MM.1S (cell line): Measurements from ENCODE around the gene ZP2.
"Not testable (repeated sequence)": the region's sequence is repeated elsewhere in the genome, so short reads cannot be mapped to it uniquely, and the experiment has no call there.

Experiments
- DNase-seq: peaks from one replicate; pipeline ENCODE4 v3.0.0-alpha.2; 2015
- H2AFZ ChIP-seq: fragments of 300-600 bp; sonication (generic); 2 replicates; pipeline ENCODE4 v1.6.0; 2016; ENCODE audit warnings: antibody characterized with exemption, low read length
- H3F3A ChIP-seq: fragments of 300-600 bp; sonication (generic); 2 replicates; pipeline ENCODE4 v1.6.1; 2016; ENCODE audit warnings: mild to moderate bottlenecking, antibody characterized with exemption, low read length, moderate library complexity, mixed read lengths; ENCODE audit not compliant: insufficient read depth
- H3K27ac ChIP-seq: fragments of 300-600 bp; sonication (generic); 2 replicates; pipeline ENCODE4 v1.5.1; 2016; ENCODE audit warnings: mild to moderate bottlenecking, low read length
- H3K27me3 ChIP-seq: fragments of 300-600 bp; sonication (generic); replicated peaks from 2 replicates; pipeline ENCODE4 v1.6.0; 2016; ENCODE audit warnings: low read length; ENCODE audit not compliant: insufficient read depth
- H3K36me3 ChIP-seq: fragments of 300-600 bp; sonication (generic); replicated peaks from 2 replicates; pipeline ENCODE4 v1.6.1; 2016; ENCODE audit warnings: mild to moderate bottlenecking, low read length, mixed read lengths; ENCODE audit not compliant: insufficient read depth
- H3K4me1 ChIP-seq: fragments of 300-600 bp; sonication (generic); 2 replicates; pipeline ENCODE4 v1.6.1; 2016; ENCODE audit warnings: low read length, mixed read lengths
- H3K4me2 ChIP-seq: fragments of 300-600 bp; sonication (generic); 2 replicates; pipeline ENCODE4 v1.6.0; 2016; ENCODE audit warnings: low read depth, low read length
- H3K4me3 ChIP-seq: fragments of 300-600 bp; sonication (generic); 2 replicates; pipeline ENCODE4 v1.5.1; 2016; ENCODE audit warnings: low read length, mixed read lengths
- H3K79me2 ChIP-seq: fragments of 300-600 bp; sonication (generic); 2 replicates; pipeline ENCODE4 v1.6.1; 2016; ENCODE audit warnings: mixed run types, low read length, mixed read lengths
- H3K9ac ChIP-seq: fragments of 300-600 bp; sonication (generic); 2 replicates; pipeline ENCODE4 v1.6.1; 2016; ENCODE audit warnings: low read length, mixed read lengths
- H3K9me2 ChIP-seq: fragments of 300-600 bp; sonication (generic); replicated peaks from 2 replicates; pipeline ENCODE4 v1.6.1; 2016; ENCODE audit warnings: mild to moderate bottlenecking, low read length, mixed read lengths; ENCODE audit not compliant: insufficient read depth
- H3K9me3 ChIP-seq: fragments of 300-600 bp; sonication (generic); replicated peaks from 2 replicates; pipeline ENCODE4 v1.6.1; 2016; ENCODE audit warnings: mild to moderate bottlenecking, low read length, mixed read lengths; ENCODE audit not compliant: insufficient read depth
- H4K20me1 ChIP-seq: fragments of 300-600 bp; sonication (generic); 2 replicates; pipeline ENCODE4 v1.6.1; 2016; ENCODE audit warnings: mild to moderate bottlenecking, low read length, moderate library complexity, mixed read lengths; ENCODE audit not compliant: insufficient read depth
- CTCF ChIP-seq: fragments of 300-600 bp; sonication (generic); IDR thresholded peaks from 2 replicates; pipeline ENCODE4 v1.5.1; 2016; ENCODE audit warnings: antibody characterized with exemption, low read length, mixed read lengths
- EZH2phosphoT487 ChIP-seq: fragments of 300-600 bp; sonication (generic); IDR thresholded peaks from 2 replicates; pipeline ENCODE4 v1.6.1; 2018; ENCODE audit warnings: antibody characterized with exemption, low read length

The ZP2 gene

DNA sequence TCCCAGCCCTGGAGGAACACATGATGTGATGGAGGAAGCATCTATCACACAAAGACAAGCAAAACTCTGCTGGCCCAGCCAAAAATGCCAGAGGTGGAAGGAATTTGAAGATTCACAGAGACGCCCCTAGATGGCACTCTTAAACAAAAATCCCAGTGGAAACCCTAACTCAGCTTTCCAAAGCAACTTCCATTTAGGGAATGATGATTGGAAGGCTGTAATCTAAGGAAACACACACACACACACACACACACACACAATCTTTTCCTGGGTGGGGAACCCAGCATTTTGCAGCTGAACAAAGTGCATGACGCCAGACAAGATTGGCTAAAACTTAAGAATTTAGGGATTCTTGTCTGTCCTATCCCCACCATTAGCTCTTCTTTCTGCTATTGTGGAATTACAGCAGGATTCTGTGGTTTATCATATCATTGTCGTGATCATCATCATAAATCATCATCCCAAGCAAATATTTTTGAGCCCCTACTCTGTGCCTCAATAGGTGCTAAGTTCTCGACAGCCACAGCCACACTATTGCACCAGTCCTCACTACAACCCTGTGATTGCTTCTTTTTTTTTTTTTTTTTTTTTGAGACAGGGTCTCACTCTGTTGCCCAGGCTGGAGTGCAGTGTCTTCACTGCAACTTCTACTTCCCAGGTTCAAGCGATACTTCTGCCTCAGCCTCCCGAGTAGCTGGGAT, 54.5 kb downstream of the ZP2 start:
- TF ChIP-seq EZH2phosphoT487 (no peak), CTCF (peak; percentile 64)
- no peak overlapping the region for H3K27ac ChIP-seq
- no peaks in the 10 kb centered on the region for H3F3A ChIP-seq
- no peak overlapping the region for H3K4me3 ChIP-seq
- peaks cover 8% of the 10 kb centered on the region for H3K4me1 ChIP-seq
- H3K27me3 ChIP-seq: no peaks in the 10 kb centered on the region
- DNase-seq: peak; percentile 21
- no peak overlapping the region for H3K9ac ChIP-seq
- no peak overlapping the region for H3K4me2 ChIP-seq
- no peaks in the 10 kb centered on the region for H3K9me3 ChIP-seq
- H4K20me1 ChIP-seq: no peaks in the 10 kb centered on the region
- H3K9me2 ChIP-seq: no peaks in the 10 kb centered on the region
- no peaks in the 10 kb centered on the region for H3K79me2 ChIP-seq
- H3K36me3 ChIP-seq: no peaks in the 10 kb centered on the region
- no peak overlapping the region for H2AFZ ChIP-seq

DNA sequence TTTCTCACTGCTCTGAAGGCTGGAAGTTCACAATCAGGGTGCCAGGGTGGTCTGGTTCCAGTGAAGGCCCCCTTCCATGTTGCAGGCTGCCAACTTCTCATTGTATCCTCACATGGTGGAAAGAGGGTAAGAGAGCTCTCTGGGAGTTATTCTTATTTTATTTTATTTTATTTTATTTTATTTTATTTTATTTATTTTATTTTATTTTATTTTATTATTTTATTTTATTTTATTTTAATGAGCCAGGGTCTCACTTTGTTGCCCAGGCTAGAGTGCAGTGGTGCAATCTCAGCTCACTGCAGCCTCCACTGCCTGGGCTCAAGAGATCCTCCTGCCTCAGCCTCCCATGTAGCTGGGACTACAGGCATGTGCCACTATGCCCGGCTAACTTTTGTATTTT, 55.4 kb downstream of the ZP2 start:
- H3K9ac ChIP-seq, H3K4me3 ChIP-seq, H3K9me3 ChIP-seq, H3K27me3 ChIP-seq, H3K27ac ChIP-seq, H3K79me2 ChIP-seq, H4K20me1 ChIP-seq, DNase-seq, H3K9me2 ChIP-seq, H2AFZ ChIP-seq, H3K4me1 ChIP-seq, H3K4me2 ChIP-seq, H3K36me3 ChIP-seq, H3F3A ChIP-seq: not testable (repeated sequence)

- not testable (repeated sequence) for H3K79me2 ChIP-seq, H3K9me3 ChIP-seq, H3K27me3 ChIP-seq, H3K9ac ChIP-seq, H3F3A ChIP-seq, H3K4me3 ChIP-seq, H3K9me2 ChIP-seq, H3K4me1 ChIP-seq, H3K4me2 ChIP-seq, H2AFZ ChIP-seq, H3K27ac ChIP-seq, DNase-seq, H3K36me3 ChIP-seq, H4K20me1 ChIP-seq
Measured at GRCh38 chr16:21153124-21153729, 58.1 kb downstream of the ZP2 start.

- H3K9me3 ChIP-seq, H3K4me2 ChIP-seq, H3K27ac ChIP-seq, H3K9me2 ChIP-seq, H3K9ac ChIP-seq, H4K20me1 ChIP-seq, H2AFZ ChIP-seq, H3K4me3 ChIP-seq, DNase-seq, H3F3A ChIP-seq, H3K4me1 ChIP-seq, H3K36me3 ChIP-seq, H3K79me2 ChIP-seq, H3K27me3 ChIP-seq: not testable (repeated sequence)
Measured at GRCh38 chr16:21152160-21153030, 59.0 kb downstream of the ZP2 start.
